IMR-90 (cell line): ENCODE measurements around the gene HUNK. TPM values are rescaled to one million over a fixed set of nuclear protein-coding genes. Genes with fewer than 3 reads are reported as not detected.
A peak's percentile ranks its signal among the peaks of the same experiment; 100 is the strongest.

Source experiments
- ATAC-seq: fragments of 200-7000 bp; cut with Tn5 transposase; 2 replicates; pipeline ENCODE4 v1.9.1; 2020; ENCODE audit warnings: low read depth, mild to moderate bottlenecking, moderate library complexity
- BruUV-seq: library from RNA; stranded (reverse); fragments of 400-500 nt; replicated peaks from 2 replicates; lab custom pipeline; 2021; lab: Mats Ljungman, UMichigan
- CTCF ChIA-PET: fragments of 300-600 bp; formaldehyde crosslinking; extraction: SDS; loops from one replicate; lab custom pipeline; 2021; ENCODE audit warnings: antibody characterized with exemption; lab: Yijun Ruan, JAX
- POLR2A ChIA-PET: fragments of 300-600 bp; sonication (Branson Sonifier 250); formaldehyde crosslinking; loops from one replicate; lab custom pipeline; 2022; ENCODE audit warnings: antibody characterized with exemption; ENCODE audit not compliant: unreplicated experiment; lab: Charles Lee
- DNase-seq: peaks from one replicate; pipeline ENCODE4 v3.0.0; 2013
- H2AFZ ChIP-seq: replicated peaks from 2 replicates; pipeline ENCODE3; 2013; ENCODE audit warnings: low read length, mild to moderate bottlenecking; ENCODE audit not compliant: poor library complexity
- H2AK5ac ChIP-seq: 2 replicates; pipeline ENCODE4 v1.6.1; 2013; ENCODE audit warnings: low read depth, low read length, inconsistent platforms
- H2AK9ac ChIP-seq: replicated peaks from 2 replicates; pipeline ENCODE3; 2013; ENCODE audit warnings: mild to moderate bottlenecking, low read depth, low read length, moderate library complexity; ENCODE audit not compliant: poor library complexity
- H2BK120ac ChIP-seq: 2 replicates; pipeline ENCODE4 v1.6.1; 2013; ENCODE audit warnings: low read depth, low read length, inconsistent platforms
- H2BK15ac ChIP-seq: 3 replicates; pipeline ENCODE4 v1.6.1; 2013; ENCODE audit warnings: low read depth, low read length, inconsistent platforms
- H2BK20ac ChIP-seq: 2 replicates; pipeline ENCODE4 v1.6.1; 2013; ENCODE audit warnings: low read depth, mild to moderate bottlenecking, inconsistent platforms, low read length, moderate library complexity
- H2BK5ac ChIP-seq: 2 replicates; pipeline ENCODE4 v1.6.1; 2013; ENCODE audit warnings: mild to moderate bottlenecking, low read depth, low read length, inconsistent platforms; ENCODE audit not compliant: poor library complexity, severe bottlenecking
- H3K14ac ChIP-seq: replicated peaks from 2 replicates; pipeline ENCODE4 v1.6.1; 2013; ENCODE audit warnings: low read depth, low read length, inconsistent platforms
- H3K18ac ChIP-seq: 2 replicates; pipeline ENCODE4 v1.6.1; 2013; ENCODE audit warnings: low read depth, low read length, control low read depth
- H3K23ac ChIP-seq: 2 replicates; pipeline ENCODE4 v1.6.1; 2013; ENCODE audit warnings: low read depth, low read length, inconsistent platforms
- H3K27ac ChIP-seq: 2 replicates; pipeline ENCODE4 v1.5.1; 2013; ENCODE audit warnings: mild to moderate bottlenecking, control low read depth, low read length; ENCODE audit not compliant: insufficient read depth
- H3K27me3 ChIP-seq: 2 replicates; pipeline ENCODE4 v1.6.1; 2013; ENCODE audit warnings: low read length; ENCODE audit not compliant: control insufficient read depth, insufficient read depth
- H3K36me3 ChIP-seq: 2 replicates; pipeline ENCODE4 v1.6.1; 2013; ENCODE audit warnings: low read length, mixed read lengths; ENCODE audit not compliant: control insufficient read depth, insufficient read depth
- H3K4ac ChIP-seq: 2 replicates; pipeline ENCODE4 v1.6.1; 2013; ENCODE audit warnings: low read depth, low read length, inconsistent platforms
- H3K4me1 ChIP-seq: 2 replicates; pipeline ENCODE4 v1.6.1; 2013; ENCODE audit warnings: low read length, mixed read lengths; ENCODE audit not compliant: control insufficient read depth, insufficient read depth
- H3K4me2 ChIP-seq: 2 replicates; pipeline ENCODE4 v1.6.1; 2013; ENCODE audit warnings: low read depth, mild to moderate bottlenecking, control low read depth, low read length, moderate library complexity
- H3K4me3 ChIP-seq: 2 replicates; pipeline ENCODE4 v1.5.1; 2013; ENCODE audit warnings: low read depth, mild to moderate bottlenecking, control low read depth, low read length, moderate library complexity; ENCODE audit not compliant: insufficient read depth
- H3K56ac ChIP-seq: 2 replicates; pipeline ENCODE4 v1.6.1; 2013; ENCODE audit warnings: low read length, inconsistent platforms; ENCODE audit not compliant: insufficient read depth; ENCODE audit errors: extremely low read depth
- H3K79me1 ChIP-seq, 2 experiments: 2 replicates each; pipeline ENCODE4 v1.6.1; 2013; ENCODE audit warnings: low read length in 2 of 2, inconsistent platforms in 1 of 2, low read depth in 1 of 2
- H3K9ac ChIP-seq: 2 replicates; pipeline ENCODE4 v1.6.1; 2013; ENCODE audit warnings: low read depth, low read length, control low read depth
- H3K9me1 ChIP-seq: 2 replicates; pipeline ENCODE4 v1.6.1; 2013; ENCODE audit warnings: low read length, inconsistent platforms; ENCODE audit not compliant: insufficient read depth
- H3K9me3 ChIP-seq: 2 replicates; pipeline ENCODE4 v1.6.1; 2013; ENCODE audit warnings: low read length; ENCODE audit not compliant: control insufficient read depth, insufficient read depth
- H4K20me1 ChIP-seq: 2 replicates; pipeline ENCODE4 v1.6.1; 2013; ENCODE audit warnings: low read length, inconsistent platforms; ENCODE audit not compliant: insufficient read depth
- H4K5ac ChIP-seq: 2 replicates; pipeline ENCODE4 v1.6.1; 2013; ENCODE audit warnings: mild to moderate bottlenecking, low read depth, low read length, control low read depth
- H4K8ac ChIP-seq, 2 experiments: 2 replicates each; pipeline ENCODE4 v1.6.1; 2013; ENCODE audit warnings: low read depth in 2 of 2, low read length in 2 of 2, control low read depth in 1 of 2, inconsistent platforms in 1 of 2
- H4K91ac ChIP-seq: 2 replicates; pipeline ENCODE4 v1.6.1; 2013; ENCODE audit warnings: low read depth, low read length, inconsistent platforms; ENCODE audit not compliant: insufficient read depth
- BHLHE40 ChIP-seq: fragments of 150-350 bp; IDR thresholded peaks from 2 replicates; pipeline ENCODE4 v1.6.1; 2016; ENCODE audit warnings: mild to moderate bottlenecking, low read depth, low read length
- CTCF ChIP-seq: conservative IDR thresholded peaks from 2 replicates; pipeline ENCODE4 v1.5.1; 2012; ENCODE audit warnings: mild to moderate bottlenecking, low read depth, low read length, improper control_type of control experiment
- ELK1 ChIP-seq: fragments of 150-350 bp; IDR thresholded peaks from 2 replicates; pipeline ENCODE4 v1.6.1; 2016; ENCODE audit warnings: low read depth, mild to moderate bottlenecking, low read length, moderate library complexity, borderline replicate concordance
- FOS ChIP-seq: fragments of 150-350 bp; IDR thresholded peaks from 2 replicates; pipeline ENCODE4 v1.6.1; 2016; ENCODE audit warnings: low read depth, low read length
- MAFK ChIP-seq: IDR thresholded peaks from 2 replicates; pipeline ENCODE4 v1.6.1; 2012; ENCODE audit warnings: low read depth, low read length, improper control_type of control experiment
- MAZ ChIP-seq: IDR thresholded peaks from 2 replicates; pipeline ENCODE4 v1.6.1; 2012; ENCODE audit warnings: low read depth, mild to moderate bottlenecking, low read length, improper control_type of control experiment, moderate library complexity, borderline replicate concordance
- MXI1 ChIP-seq: IDR thresholded peaks from 2 replicates; pipeline ENCODE4 v1.6.1; 2012; ENCODE audit warnings: low read depth, mild to moderate bottlenecking, low read length, moderate library complexity, borderline replicate concordance
- NFE2L2 ChIP-seq: fragments of 150-350 bp; IDR thresholded peaks from 2 replicates; pipeline ENCODE4 v1.6.1; 2016; ENCODE audit warnings: low read depth, mild to moderate bottlenecking, low read length
- RAD21 ChIP-seq: IDR thresholded peaks from 2 replicates; pipeline ENCODE4 v1.6.1; 2012; ENCODE audit warnings: low read length, improper control_type of control experiment
- RCOR1 ChIP-seq: IDR thresholded peaks from 2 replicates; pipeline ENCODE4 v1.6.1; 2012; ENCODE audit warnings: mild to moderate bottlenecking, low read length, improper control_type of control experiment; ENCODE audit not compliant: insufficient replicate concordance
- SMC3 ChIP-seq: fragments of 150-350 bp; IDR thresholded peaks from 2 replicates; pipeline ENCODE4 v1.6.1; 2016; ENCODE audit warnings: low read depth, mild to moderate bottlenecking, antibody characterized with exemption, low read length, moderate library complexity
- USF2 ChIP-seq: fragments of 150-350 bp; IDR thresholded peaks from 2 replicates; pipeline ENCODE4 v1.6.1; 2017; ENCODE audit warnings: mild to moderate bottlenecking, antibody characterized with exemption, low read length, low read depth
- WGBS, 2 experiments: methylation state at CpG; one replicate each; pipeline versions ENCODE4 v1.1.5 to v1.1.7; 2013; ENCODE audit warnings: missing lambda C conversion rate in 2 of 2; ENCODE audit not compliant: insufficient read length in 1 of 2; ENCODE audit errors: extremely low coverage in 2 of 2; 5-methylcytosine and 5-hydroxymethylcytosine counted together
- dilution Hi-C: fragments of 300-500 bp; cut with HindIII; formaldehyde crosslinking; loops from one replicate; pipeline ENCODE4 v1.14.3; 2018; ENCODE audit warnings: low sequenced_read_pairs; ENCODE audit not compliant: unreplicated experiment
- in situ Hi-C: fragments of 300-500 bp; cut with MboI; formaldehyde crosslinking; loops from 3 replicates; pipeline ENCODE4 v1.14.3; 2019; ENCODE audit warnings: low sequenced_read_pairs, inconsistent platforms, mixed read lengths
- intact Hi-C: fragments of 100-400 bp; cut with micrococcal nuclease; formaldehyde crosslinking; loops from 2 replicates; pipeline ENCODE4 v1.10.0; 2022
- polyA plus RNA-seq, 3 experiments: library from polyadenylated mRNA; depleted of rRNA; stranded (reverse); fragments of >200 nt; gene quantifications; 2 replicates each; pipeline ENCODE4 v1.2.3, GENCODE V29; 2012; ENCODE audit warnings: low replicate concordance in 1 of 3
- total RNA-seq: library from RNA; depleted of rRNA; stranded (reverse); fragments of >200 nt; gene quantifications from 2 replicates; pipeline ENCODE4 v1.2.3, GENCODE V29; 2012

HUNK gene
- total and polyA plus RNA-seq, 2 of the 4 experiments (the other 2 are of a cell fraction): 1.0 to 2.0 TPM

GRCh38 chr21:31945546-31945945 is 72.7 kb downstream of the HUNK start:
- H2BK120ac ChIP-seq: peak overlapping the region; percentile 64
- H3K79me1 ChIP-seq: peaks cover 0 to 4% of the 10 kb centered on the region in 2 experiments; a peak in 1 of 4 replicates
- no peak overlapping the region for H2AK9ac ChIP-seq
- H3K14ac ChIP-seq: no peak overlapping the region
- H3K27me3 ChIP-seq: no peaks in the 10 kb centered on the region
- peak overlapping the region; percentile 60; the same call in 1 of the 2 replicates for H2BK20ac ChIP-seq
- in situ Hi-C loops (no loop called here), dilution Hi-C loops (no loop called here), intact Hi-C loops (loop anchor here (2.0 to 5.0 kb wide), 4 partner anchors 37 to 312 kb away; no protein-coding TSS in a partner anchor)
- ChIA-PET CTCF (interaction anchor here (1.0 to 1.1 kb wide), 2 partner anchors 29 to 80 kb away, joined by 3 to 4 read pairs; no protein-coding TSS in a partner anchor), POLR2A (no interaction called here)
- H3K18ac ChIP-seq: peak overlapping the region; percentile 72; the same call in 1 of the 2 replicates
- H2AK5ac ChIP-seq: no peak overlapping the region
- H3K4me1 ChIP-seq: peaks cover 14% of the 10 kb centered on the region
- peak; percentile 94 for ATAC-seq
- peak overlapping the region; percentile 67 for H2BK5ac ChIP-seq
- no peak overlapping the region for H4K91ac ChIP-seq
- peak; percentile 97 for DNase-seq
- peak overlapping the region; percentile 33 for H2AFZ ChIP-seq
- no peak overlapping the region for H2BK15ac ChIP-seq
- BruUV-seq: no TSS peak
- H3K56ac ChIP-seq: no peak overlapping the region
- peak overlapping the region; percentile 82 for H3K4me2 ChIP-seq
- no peak overlapping the region for H3K9ac ChIP-seq
- peak overlapping the region; percentile 39; the same call in 1 of the 2 replicates for H3K27ac ChIP-seq
- no peaks in the 10 kb centered on the region for H3K9me3 ChIP-seq
- peak overlapping the region; percentile 57 for H3K4ac ChIP-seq
- peak overlapping the region in 1 of 2 experiments; percentile 71; a peak in 3 of 4 replicates for H4K8ac ChIP-seq
- peaks cover 9% of the 10 kb centered on the region for H3K36me3 ChIP-seq
- H3K9me1 ChIP-seq: peaks cover 20% of the 10 kb centered on the region
- TF ChIP-seq RCOR1 (peak; percentile 41), BHLHE40 (no peak), RAD21 (peak; percentile 17; the same call in 1 of the 2 replicates), MAFK (no peak), CTCF (no peak), MAZ (no peak), SMC3 (peak; percentile 13; the same call in 1 of the 2 replicates), ELK1 (no peak), NFE2L2 (no peak), FOS (peak; percentile 68; the same call in 1 of the 2 replicates), USF2 (no peak), MXI1 (no peak)
- H3K23ac ChIP-seq: no peak overlapping the region
- no peak overlapping the region for H3K4me3 ChIP-seq
- no CpG with 5 or more reads among the region's 4 CpGs for WGBS, 2 experiments
- H4K20me1 ChIP-seq: peaks cover 5% of the 10 kb centered on the region; the same call in 1 of the 2 replicates
- H4K5ac ChIP-seq: peak overlapping the region; percentile 57; the same call in 1 of the 2 replicates
